Measurements from ENCODE around the gene SLBP.
"Not testable (repeated sequence)": the region's sequence is repeated elsewhere in the genome, so short reads cannot be mapped to it uniquely, and the experiment has no call there.

Gene SLBP

DNA sequence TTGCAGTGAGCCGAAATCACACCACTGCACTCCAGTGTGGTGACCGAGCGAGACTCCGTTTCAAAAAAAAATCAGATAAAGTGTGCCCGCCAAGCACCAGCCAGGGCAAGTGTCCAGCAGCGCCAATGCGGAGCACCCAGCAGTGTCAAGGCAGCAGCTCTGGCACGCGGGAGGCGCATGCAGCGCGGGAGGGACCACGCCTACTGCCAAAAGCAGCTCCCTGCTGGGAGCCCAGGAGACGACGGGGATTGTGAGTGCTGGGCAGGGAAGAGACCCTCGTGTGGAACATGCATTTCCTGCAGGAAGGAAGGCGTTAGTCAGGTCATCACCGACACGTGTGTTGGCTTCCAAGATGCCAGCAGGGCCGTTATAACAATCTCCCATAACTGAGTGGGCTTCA, 38.4 kb downstream of the SLBP start:
- no peak for DNase-seq

- not testable (repeated sequence) for DNase-seq
Measured at GRCh38 chr4:1671011-1671410, 41.1 kb downstream of the SLBP start.

GRCh38 chr4:1670279-1670678, 41.8 kb downstream of the SLBP start:
- no peak for DNase-seq

- no peak for DNase-seq
Measured at GRCh38 chr4:1669850-1670249, 42.3 kb downstream of the SLBP start.

GRCh38 chr4:1669270-1669669, 42.8 kb downstream of the SLBP start:
- DNase-seq = no peak

DNA sequence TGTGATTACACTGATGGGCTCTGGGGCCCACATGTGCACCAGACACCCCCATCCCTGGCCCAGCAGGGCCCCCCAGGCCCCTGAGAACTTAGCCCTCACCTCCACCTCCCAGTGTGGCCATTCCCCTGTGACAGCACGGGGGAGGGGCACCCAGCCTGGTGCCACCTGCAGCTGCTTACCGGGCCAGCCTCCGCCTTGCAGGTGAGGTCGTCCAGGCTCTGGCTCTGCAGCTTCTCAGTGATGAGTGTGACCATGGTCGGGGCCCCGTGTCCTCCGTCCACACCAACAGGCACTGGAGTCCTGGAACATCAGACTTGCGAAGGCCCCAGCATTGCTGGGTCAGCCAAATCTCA, 43.7 kb downstream of the SLBP start:
- DNase-seq = no peak

DNA sequence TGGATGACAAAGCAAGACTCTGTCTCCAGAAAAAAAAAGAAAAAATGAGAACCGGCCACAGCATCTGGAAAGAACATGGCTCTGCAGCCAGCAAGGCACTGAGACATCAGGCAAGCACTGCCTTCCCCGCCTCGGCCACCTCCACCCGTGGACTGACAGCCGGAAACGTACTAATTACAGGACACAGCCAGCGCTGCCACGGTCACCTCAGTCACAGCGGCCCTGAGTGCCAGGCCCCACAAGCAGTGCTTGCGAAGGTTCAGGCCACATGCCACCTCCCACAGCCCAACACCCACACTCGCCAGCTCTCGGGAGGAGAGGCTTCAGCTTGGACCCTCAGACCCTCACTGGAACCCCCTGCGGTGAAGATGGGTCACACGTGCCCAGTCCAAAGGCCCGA, 44.8 kb downstream of the SLBP start:
- no peak for DNase-seq

GRCh38 chr4:1666391-1666790, 45.7 kb downstream of the SLBP start:
- DNase-seq = no peak

GRCh38 chr4:1664141-1664540, 48.0 kb downstream of the SLBP start:
- DNase-seq = no peak

DNA sequence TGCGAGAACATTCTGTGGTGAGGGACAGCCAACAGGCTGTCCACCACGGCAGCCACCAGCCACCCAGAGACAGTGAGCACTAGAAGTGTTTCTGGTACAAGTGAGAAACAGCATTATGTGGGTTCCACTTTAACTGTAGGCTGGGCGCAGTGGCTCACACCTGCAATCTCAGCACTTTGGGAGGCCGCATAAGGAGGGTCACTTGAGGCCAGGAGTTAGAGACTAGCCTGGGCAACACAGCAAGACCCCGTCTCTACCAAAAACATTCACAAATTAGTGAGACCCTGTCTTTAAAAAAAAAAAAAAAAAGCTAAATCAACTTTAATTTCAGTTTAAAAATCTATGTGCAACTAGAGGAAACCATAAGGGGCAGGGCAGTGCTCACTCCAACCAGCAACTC, 48.6 kb downstream of the SLBP start:
- DNase-seq = no peak

DNA sequence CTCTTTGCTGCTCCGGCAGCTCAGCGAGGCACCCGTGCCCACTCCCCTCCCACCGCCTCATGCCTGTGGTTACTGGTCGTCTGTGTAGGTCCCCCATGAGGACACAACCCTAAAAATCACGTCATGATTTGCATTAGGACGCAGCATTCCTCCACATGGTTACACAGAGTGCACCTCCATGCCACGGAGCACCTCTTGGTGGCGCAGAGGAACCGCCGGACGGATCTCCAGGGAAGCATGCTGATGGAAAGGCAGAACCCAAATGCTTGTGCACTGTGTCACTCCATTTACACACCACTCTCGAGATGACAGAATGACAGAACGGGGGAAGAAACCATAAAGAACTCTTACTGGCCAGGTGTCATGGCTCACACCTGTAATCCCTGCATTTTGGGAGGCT, 50.4 kb downstream of the SLBP start:
- no peak for DNase-seq

DNA sequence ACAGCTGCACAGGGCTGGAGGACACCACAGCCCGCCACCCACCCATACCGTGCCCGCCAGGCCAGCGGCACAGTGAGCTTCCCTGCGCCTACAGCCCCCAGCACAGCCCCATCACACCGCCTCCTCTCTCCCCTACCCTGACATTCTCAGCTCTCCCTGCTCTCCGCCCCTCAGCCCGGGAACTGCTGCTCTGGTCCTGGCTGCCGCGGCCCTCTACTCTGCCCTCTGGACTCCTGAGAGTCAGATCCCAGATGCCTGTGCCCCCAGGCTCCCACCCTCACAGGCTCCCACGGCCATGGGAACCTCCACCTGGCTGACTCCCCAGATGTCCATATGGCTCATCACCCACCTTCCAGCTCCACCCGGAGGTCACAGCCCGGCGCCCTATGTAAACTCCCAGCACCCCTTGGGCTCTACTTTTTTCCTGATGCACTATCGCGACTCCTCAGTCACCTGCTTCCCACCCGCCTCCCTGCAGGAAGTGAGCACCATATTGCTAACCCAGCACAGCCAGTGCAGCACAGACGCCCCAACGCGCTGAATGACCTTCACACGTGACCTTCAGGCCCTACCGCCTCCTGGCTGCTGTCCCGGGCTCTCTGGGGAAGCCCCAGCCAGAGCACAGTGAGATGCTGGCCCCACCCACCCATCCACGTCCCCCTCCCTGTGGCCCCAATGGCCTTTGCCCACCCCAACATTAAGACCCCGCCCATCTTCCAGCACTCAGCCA, 51.0 kb downstream of the SLBP start:
- DNase-seq = no peak

DNA sequence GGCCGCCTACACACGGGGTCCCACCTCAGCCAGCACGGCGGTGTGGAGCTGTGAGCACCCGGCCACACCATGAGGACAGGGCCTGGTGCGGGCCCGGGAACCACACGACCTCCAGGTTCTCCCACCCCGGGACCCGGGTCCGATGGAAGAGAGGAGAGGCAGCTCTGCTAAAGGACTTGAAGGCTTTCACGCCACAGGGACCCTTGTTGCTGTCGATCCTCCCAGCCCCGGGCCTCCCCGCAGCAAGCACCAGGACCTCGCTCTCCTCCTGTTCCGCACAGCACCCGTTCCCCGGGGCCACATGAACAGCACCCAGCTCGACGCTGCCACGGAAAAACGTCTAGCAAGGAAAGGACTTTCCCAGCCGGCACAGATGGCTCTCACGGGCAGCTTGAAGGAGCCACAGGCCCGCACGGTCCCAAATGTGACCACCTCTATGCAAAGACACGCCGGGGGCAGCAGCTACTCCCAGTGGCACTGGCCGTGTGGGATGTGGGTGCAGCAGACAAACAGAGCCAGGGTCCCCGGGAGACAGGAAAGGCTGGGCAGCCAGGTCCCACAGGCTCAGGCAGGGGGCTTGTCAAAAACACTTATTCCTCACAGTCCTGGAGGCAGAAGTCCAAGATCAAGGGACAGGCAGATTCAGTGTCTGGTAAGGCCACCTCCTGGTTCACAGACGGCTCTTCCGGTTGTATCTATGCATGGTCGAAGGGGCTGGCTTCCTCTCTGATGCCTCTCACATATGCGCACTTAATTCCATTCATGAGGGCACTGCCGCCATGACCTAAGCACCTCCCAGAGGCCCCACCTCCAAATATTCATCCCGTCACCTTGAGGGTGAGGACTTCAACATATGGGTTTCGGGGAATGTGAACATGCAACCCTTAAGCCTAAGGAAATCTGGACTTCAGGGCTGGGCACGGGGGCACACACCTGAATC, 52.7 kb downstream of the SLBP start:
- no peak for DNase-seq

GRCh38 chr4:1658581-1658980, 53.5 kb downstream of the SLBP start:
- no peak for DNase-seq

DNA sequence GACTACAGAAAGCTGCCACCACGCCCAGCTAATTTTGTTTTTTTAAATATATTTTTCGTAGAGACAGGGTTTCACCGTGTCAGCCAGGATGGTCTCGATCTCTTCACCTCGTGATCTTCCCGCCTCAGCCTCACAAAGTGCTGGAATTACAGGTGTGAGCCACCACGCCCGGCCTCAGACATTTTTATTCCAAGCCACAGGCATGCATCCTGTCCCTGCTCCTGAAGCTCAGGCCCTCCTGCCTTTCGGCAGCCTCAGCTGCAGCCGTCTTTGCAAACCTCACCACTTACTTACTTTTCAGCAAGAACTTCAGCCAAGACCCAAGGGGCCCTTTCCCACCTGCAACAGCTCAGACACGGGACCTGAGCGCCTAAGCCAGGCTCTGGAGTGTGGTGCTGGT, 54.0 kb downstream of the SLBP start:
- no peak for DNase-seq

DNA sequence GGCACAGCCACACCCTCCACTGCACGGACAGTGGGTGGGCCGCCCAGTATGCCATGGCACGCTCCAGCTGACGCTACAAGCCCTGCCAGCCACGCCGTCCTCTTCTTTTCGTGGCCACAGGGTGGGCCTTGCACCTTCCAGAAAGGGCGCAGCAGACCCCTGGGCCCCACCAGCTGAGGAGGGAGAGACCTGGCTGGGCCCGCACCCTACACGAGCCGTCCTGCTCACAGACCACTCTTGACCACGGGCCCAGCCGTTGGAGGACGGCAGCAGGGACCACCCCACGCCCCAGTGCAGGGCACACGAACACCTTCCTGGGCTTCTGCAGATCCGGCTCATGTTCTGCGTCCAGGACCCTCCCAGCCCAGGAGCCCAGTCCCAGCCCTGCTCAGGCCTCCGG, 55.1 kb downstream of the SLBP start:
- DNase-seq = no peak

DNA sequence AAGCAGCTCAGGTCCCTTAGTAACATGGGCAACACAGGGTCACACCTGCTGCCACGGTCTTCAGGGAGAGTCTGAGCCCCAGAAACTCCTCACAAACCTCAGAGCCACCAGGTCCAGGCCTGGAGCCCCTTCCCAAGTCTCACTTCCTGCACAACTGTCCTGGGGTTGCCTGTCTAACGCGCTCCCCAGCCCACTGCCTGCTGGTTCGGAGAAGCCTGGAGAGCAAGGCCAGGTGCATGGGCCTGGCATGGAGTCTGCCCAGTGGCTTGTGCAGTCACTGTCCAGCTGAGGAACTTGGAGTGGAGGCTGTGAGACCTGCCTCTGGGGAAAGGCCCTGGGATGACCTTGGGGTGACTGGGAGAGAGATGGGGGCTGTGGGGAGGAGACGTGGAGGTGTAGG, 56.0 kb downstream of the SLBP start:
- no peak for DNase-seq

DNA sequence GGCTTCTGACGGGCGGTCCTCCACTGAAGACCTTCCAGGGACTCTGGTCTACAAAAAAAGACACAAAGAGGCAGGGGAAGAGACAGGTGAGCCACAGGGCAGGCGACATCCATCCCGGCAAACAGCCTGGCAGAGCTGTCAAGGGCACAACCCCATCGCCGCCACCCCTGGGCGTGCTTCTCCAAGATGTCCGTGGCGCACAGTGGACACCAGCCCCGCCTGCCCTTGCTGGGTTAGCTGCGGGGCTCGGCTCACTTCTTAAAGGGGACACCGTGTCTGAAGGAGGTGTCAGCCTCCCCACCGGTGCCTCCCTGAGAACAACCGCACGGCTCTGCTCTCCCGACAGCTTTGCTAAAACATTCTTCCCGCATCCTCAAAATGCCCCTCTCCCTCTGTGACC, 56.4 kb downstream of the SLBP start:
- no peak for DNase-seq

- DNase-seq = no peak
Measured at GRCh38 chr4:1655081-1655480, 57.0 kb downstream of the SLBP start.

DNA sequence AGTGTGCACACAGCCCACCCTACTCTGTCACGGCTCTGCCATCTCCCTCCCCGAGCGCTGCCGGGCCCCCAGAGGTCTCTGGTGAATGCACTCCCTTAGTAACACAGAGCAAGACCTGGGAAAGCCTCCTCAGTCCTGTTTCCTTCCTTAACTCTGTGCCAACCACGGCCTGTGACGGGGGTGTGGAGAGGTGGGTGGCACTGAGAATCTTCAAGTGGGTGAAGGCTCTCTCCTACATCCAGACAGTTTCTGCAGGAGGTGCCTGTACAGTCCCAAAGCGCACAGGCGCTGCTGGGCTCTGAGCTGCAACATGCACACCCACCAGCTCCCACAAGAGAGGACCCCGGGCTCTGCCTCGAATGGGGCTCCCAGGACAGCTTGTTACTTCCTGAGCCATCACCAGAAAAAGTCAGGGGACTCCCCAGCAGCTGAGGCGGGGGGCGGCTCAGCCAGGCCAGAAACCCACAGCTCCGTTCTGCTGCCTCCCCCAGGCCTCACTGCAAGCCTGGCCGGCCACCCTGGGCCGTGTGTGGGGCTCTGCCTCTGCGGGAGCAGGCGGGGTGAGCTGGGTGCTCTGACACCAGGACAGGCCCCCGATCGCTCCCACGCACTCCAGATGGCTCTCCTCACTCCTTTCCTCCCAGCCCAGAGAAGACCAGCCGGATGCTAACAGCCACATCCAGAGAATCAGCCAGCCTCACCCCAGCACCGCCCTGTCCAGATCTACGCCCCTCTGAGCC, 57.7 kb downstream of the SLBP start:
- DNase-seq = no peak

GRCh38 chr4:1653776-1654175, 58.3 kb downstream of the SLBP start:
- DNase-seq = no peak

DNA sequence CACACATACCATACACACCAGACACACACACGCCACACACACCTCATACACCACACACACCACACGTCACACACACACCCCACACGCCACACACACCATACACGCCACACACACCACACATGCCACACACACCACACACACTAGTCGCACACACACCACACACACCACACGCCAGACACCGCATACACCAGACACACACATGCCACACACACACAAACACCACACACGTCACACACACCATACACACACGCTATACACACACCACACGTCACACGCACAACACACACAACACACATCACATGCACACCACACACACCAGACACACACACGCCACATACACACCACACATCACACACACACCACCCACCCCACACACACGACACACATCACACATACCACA, 60.0 kb downstream of the SLBP start:
- DNase-seq = no peak

GRCh38 chr4:1651609-1652008, 60.5 kb downstream of the SLBP start:
- DNase-seq = no peak

- no peak for DNase-seq
Measured at GRCh38 chr4:1648962-1649361, 63.2 kb downstream of the SLBP start.

Data from retina (tissue), 1 donor.